Measurements from ENCODE around the gene NTM.

GRCh38 chr11:132126973-132127899, 756.8 kb downstream of the NTM start:
- TF ChIP-seq EP300 (IDR thresholded peaks at IDR 0.05): no peak
- no peak for TF ChIP-seq POLR2A (IDR thresholded peaks at IDR 0.05)
- peak; percentile 19 to 72 (median 49) for TF ChIP-seq CTCF (IDR thresholded peaks at IDR 0.05)
